ENCODE measurements around the gene RHBDF1. TPM values are rescaled to one million over a fixed set of nuclear protein-coding genes. Genes with fewer than 3 reads are reported as not detected.
"Not testable (repeated sequence)": the region's sequence is repeated elsewhere in the genome, so short reads cannot be mapped to it uniquely, and the experiment has no call there.

RHBDF1 gene
- total and polyA plus RNA-seq, 10 of the 15 experiments (the other 5 are each of a cell fraction or from before 2014, with no cell fraction given): 0.04 to 0.85 (median 0.36) TPM; not detected in 3

GRCh38 chr16:33877-34647 lies 38.4 kb downstream of the RHBDF1 start:
- H3K27me3 ChIP-seq (replicated peaks in 1 of 2; ENCODE audit: control insufficient read depth in 2 of 2, insufficient read depth in 2 of 2, low read length in 1 of 2): no peaks in the 10 kb centered on the region
- FAIRE-seq (no peak), ATAC-seq (no peak), DNase-seq (ENCODE audit: low read depth, low spot score) (no peak)
- intact Hi-C loops (cut with micrococcal nuclease; ENCODE audit: unreplicated experiment) (no loop called here), in situ Hi-C loops (cut with MboI) (no loop called here)
- H3K9me3 ChIP-seq (replicated peaks; ENCODE audit: control insufficient read depth, insufficient read depth, low read length): no peaks in the 10 kb centered on the region
- no TSS peak for BruUV-seq (replicated peaks)
- POLR2A ChIA-PET: interaction anchor here (1.9 kb wide), 1 partner anchor 19 kb away, joined by 5 read pairs; the partner anchor contains the start of genes POLR3K and SNRNP25
- H3K36me3 ChIP-seq (ENCODE audit: control insufficient read depth in 2 of 2, insufficient read depth in 2 of 2, low read length in 1 of 2): peaks cover 0 to 8% of the 10 kb centered on the region in 2 experiments; a peak in 2 of 4 replicates
- peaks cover 25% of the 10 kb centered on the region for H3K4me1 ChIP-seq (ENCODE audit: control insufficient read depth, insufficient read depth, low read length)
- SMC1A ChIA-PET (ENCODE audit: uncharacterized antibody, unreplicated experiment): interaction anchor here (0.9 kb wide), 1 partner anchor 19 kb away, joined by 3 read pairs; the partner anchor contains the start of gene POLR3K
- H3K79me2 ChIP-seq (ENCODE audit: control insufficient read depth, insufficient read depth, low read length): no peaks in the 10 kb centered on the region
- no peak overlapping the region for H3K4me2 ChIP-seq (ENCODE audit: control insufficient read depth, insufficient read depth)
- no peak overlapping the region for H2AFZ ChIP-seq (ENCODE audit: control insufficient read depth, low read depth, low read length)
- no peak overlapping the region for H3K9ac ChIP-seq (ENCODE audit: control insufficient read depth, insufficient read depth, low read length)
- CTCF ChIA-PET: no interaction called here
- no peaks in the 10 kb centered on the region for H4K20me1 ChIP-seq (ENCODE audit: control insufficient read depth, insufficient read depth)
- RAD21 ChIA-PET (ENCODE audit: unreplicated experiment): interaction anchor here (1.0 to 1.5 kb wide), 2 partner anchors 19 to 63 kb away, joined by 3 to 4 read pairs; partner anchors contain the start of genes POLR3K and SNRNP25
- 62% methylated on average over 21 of the region's 21 CpGs for WGBS (ENCODE audit: insufficient coverage, insufficient replicate concordance, low lambda C conversion rate, missing lambda C conversion rate)
- TF ChIP-seq ZNF217 (IDR thresholded peaks at IDR 0.05): no peak
- TF ChIP-seq NBN (IDR thresholded peaks at IDR 0.05): peak; percentile 45; the same call in 1 of the 2 replicates
- TF ChIP-seq NRF1 (conservative IDR thresholded peaks at IDR 0.05; ENCODE audit: low read depth, low read length): no peak
- TF ChIP-seq POLR2A (IDR thresholded peaks at IDR 0.05; ENCODE audit: low read depth, low read length): peak; percentile 58
- TF ChIP-seq HDGF (IDR thresholded peaks at IDR 0.05): peak; percentile 94
- no peak overlapping the region for H3K27ac ChIP-seq (ENCODE audit: control insufficient read depth, insufficient read depth)
- H3K4me3 ChIP-seq: no peak overlapping the region

- SMC1A ChIA-PET (ENCODE audit: uncharacterized antibody, unreplicated experiment); H3K79me2 ChIP-seq (ENCODE audit: control insufficient read depth, insufficient read depth, low read length); H3K27ac ChIP-seq (ENCODE audit: control insufficient read depth, insufficient read depth); H2AFZ ChIP-seq (ENCODE audit: control insufficient read depth, low read depth, low read length); H3K9ac ChIP-seq (ENCODE audit: control insufficient read depth, insufficient read depth, low read length); BruUV-seq (replicated peaks); H3K4me2 ChIP-seq (ENCODE audit: control insufficient read depth, insufficient read depth); H4K20me1 ChIP-seq (ENCODE audit: control insufficient read depth, insufficient read depth); H3K9me3 ChIP-seq (replicated peaks; ENCODE audit: control insufficient read depth, insufficient read depth, low read length); H3K36me3 ChIP-seq (ENCODE audit: control insufficient read depth in 2 of 2, insufficient read depth in 2 of 2, low read length in 1 of 2); H3K4me3 ChIP-seq; DNase-seq (ENCODE audit: low read depth, low spot score); POLR2A ChIA-PET; intact Hi-C loops (cut with micrococcal nuclease; ENCODE audit: unreplicated experiment); H3K27me3 ChIP-seq (replicated peaks in 1 of 2; ENCODE audit: control insufficient read depth in 2 of 2, insufficient read depth in 2 of 2, low read length in 1 of 2); FAIRE-seq; RAD21 ChIA-PET (ENCODE audit: unreplicated experiment); CTCF ChIA-PET; in situ Hi-C loops (cut with MboI); ATAC-seq: not testable (repeated sequence)
- 58% methylated on average over 4 of the region's 8 CpGs for WGBS (ENCODE audit: insufficient coverage, insufficient replicate concordance, low lambda C conversion rate, missing lambda C conversion rate)
- peaks cover 17% of the 10 kb centered on the region for H3K4me1 ChIP-seq (ENCODE audit: control insufficient read depth, insufficient read depth, low read length)
Measured at GRCh38 chr16:33154-33876, 39.1 kb downstream of the RHBDF1 start.

- BruUV-seq (replicated peaks); H4K20me1 ChIP-seq (ENCODE audit: control insufficient read depth, insufficient read depth); POLR2A ChIA-PET; H3K79me2 ChIP-seq (ENCODE audit: control insufficient read depth, insufficient read depth, low read length); H3K9me3 ChIP-seq (replicated peaks; ENCODE audit: control insufficient read depth, insufficient read depth, low read length); CTCF ChIA-PET; FAIRE-seq; H3K4me2 ChIP-seq (ENCODE audit: control insufficient read depth, insufficient read depth); H3K4me3 ChIP-seq; in situ Hi-C loops (cut with MboI); RAD21 ChIA-PET (ENCODE audit: unreplicated experiment); H3K9ac ChIP-seq (ENCODE audit: control insufficient read depth, insufficient read depth, low read length); H3K36me3 ChIP-seq (ENCODE audit: control insufficient read depth in 2 of 2, insufficient read depth in 2 of 2, low read length in 1 of 2); DNase-seq (ENCODE audit: low read depth, low spot score); H3K27me3 ChIP-seq (replicated peaks in 1 of 2; ENCODE audit: control insufficient read depth in 2 of 2, insufficient read depth in 2 of 2, low read length in 1 of 2); H3K27ac ChIP-seq (ENCODE audit: control insufficient read depth, insufficient read depth); H2AFZ ChIP-seq (ENCODE audit: control insufficient read depth, low read depth, low read length); ATAC-seq; SMC1A ChIA-PET (ENCODE audit: uncharacterized antibody, unreplicated experiment); intact Hi-C loops (cut with micrococcal nuclease; ENCODE audit: unreplicated experiment): not testable (repeated sequence)
- 91% methylated on average over 1 of the region's 7 CpGs for WGBS (ENCODE audit: insufficient coverage, insufficient replicate concordance, low lambda C conversion rate, missing lambda C conversion rate)
- H3K4me1 ChIP-seq (ENCODE audit: control insufficient read depth, insufficient read depth, low read length): peaks cover 13% of the 10 kb centered on the region
Measured at GRCh38 chr16:30627-31026, 41.8 kb downstream of the RHBDF1 start.
